ENCODE results near the gene ARID1B. TPM values are rescaled to one million over a fixed set of nuclear protein-coding genes. Genes with fewer than 3 reads are reported as not detected.

ARID1B gene
- total RNA-seq, 2 experiments from 2014 or later: 90.1 to 164 TPM

DNA sequence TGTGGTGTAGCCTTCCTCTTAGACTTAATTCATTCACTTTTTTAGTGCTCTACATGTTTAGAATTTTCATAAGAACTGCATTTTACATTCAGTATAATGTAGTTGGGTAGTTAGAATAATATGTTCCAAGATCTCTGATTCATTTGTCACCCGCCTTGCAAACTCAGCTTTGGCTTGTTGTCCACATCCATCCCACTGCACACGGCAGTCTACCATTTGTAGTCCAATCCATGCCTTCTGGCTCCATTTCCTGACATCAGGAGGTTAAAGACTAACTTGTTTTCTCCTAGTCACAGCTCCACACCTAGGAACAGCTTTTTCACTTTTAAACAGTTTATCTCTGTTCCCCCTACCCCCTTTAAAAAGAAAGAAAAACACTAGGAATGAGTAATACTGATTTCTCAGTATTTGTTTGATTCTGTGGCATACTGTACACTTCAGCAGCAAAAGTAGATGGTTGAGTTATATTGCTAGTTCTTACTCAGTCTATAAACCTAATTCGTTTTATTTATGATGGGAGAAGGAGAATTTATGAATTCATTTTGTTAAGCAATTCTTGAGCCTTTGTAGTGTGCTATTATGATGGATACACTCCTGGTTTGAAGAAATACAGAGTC lies 180.9 kb downstream of the ARID1B start:
- ChIA-PET POLR2A (interaction anchor here (1.0 kb wide), 1 partner anchor 33 kb away, joined by 3 read pairs; no protein-coding TSS in a partner anchor), CTCF (ENCODE audit: unreplicated experiment) (no interaction called here)
- Histone ChIP-seq H3K9me2 (ENCODE audit: insufficient read depth, low read length) (no peaks in the 10 kb centered on the region), H3K79me2 (ENCODE audit: insufficient read depth, low read depth, low read length) (peaks cover 48% of the 10 kb centered on the region; the same call in 1 of the 2 replicates), H2AFZ (ENCODE audit: low read length) (no peak overlapping the region), H3K4me1 (ENCODE audit: insufficient read depth, low read length, poor library complexity, severe bottlenecking) (peaks cover 6% of the 10 kb centered on the region), H3K4me3 (ENCODE audit: low read depth, low read length, poor library complexity, severe bottlenecking) (no peak overlapping the region), H4K20me1 (ENCODE audit: insufficient read depth, low read length) (peaks cover 3% of the 10 kb centered on the region; the same call in 1 of the 2 replicates), H3K36me3 (ENCODE audit: insufficient read depth, low read length) (no peaks in the 10 kb centered on the region; the same call in none of the 2 replicates), H3K9me3 (ENCODE audit: low read length) (no peaks in the 10 kb centered on the region), H3K27ac (ENCODE audit: low read depth, low read length, poor library complexity, severe bottlenecking) (no peak overlapping the region), H3K4me2 (ENCODE audit: low read length) (no peak overlapping the region)
- TF ChIP-seq, protein P1, sequence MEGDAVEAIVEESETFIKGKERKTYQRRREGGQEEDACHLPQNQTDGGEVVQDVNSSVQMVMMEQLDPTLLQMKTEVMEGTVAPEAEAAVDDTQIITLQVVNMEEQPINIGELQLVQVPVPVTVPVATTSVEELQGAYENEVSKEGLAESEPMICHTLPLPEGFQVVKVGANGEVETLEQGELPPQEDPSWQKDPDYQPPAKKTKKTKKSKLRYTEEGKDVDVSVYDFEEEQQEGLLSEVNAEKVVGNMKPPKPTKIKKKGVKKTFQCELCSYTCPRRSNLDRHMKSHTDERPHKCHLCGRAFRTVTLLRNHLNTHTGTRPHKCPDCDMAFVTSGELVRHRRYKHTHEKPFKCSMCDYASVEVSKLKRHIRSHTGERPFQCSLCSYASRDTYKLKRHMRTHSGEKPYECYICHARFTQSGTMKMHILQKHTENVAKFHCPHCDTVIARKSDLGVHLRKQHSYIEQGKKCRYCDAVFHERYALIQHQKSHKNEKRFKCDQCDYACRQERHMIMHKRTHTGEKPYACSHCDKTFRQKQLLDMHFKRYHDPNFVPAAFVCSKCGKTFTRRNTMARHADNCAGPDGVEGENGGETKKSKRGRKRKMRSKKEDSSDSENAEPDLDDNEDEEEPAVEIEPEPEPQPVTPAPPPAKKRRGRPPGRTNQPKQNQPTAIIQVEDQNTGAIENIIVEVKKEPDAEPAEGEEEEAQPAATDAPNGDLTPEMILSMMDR (conservative IDR thresholded peaks at IDR 0.05; ENCODE audit: low read length): no peak
- TF ChIP-seq EZH2phosphoT487 (IDR thresholded peaks at IDR 0.05; ENCODE audit: borderline replicate concordance, low read depth, low read length): no peak
- intact Hi-C loops (cut with micrococcal nuclease; ENCODE audit: unreplicated experiment): no loop called here
- no peak for DNase-seq (ENCODE audit: low spot score)
- BruUV-seq (replicated peaks): no TSS peak

DNA sequence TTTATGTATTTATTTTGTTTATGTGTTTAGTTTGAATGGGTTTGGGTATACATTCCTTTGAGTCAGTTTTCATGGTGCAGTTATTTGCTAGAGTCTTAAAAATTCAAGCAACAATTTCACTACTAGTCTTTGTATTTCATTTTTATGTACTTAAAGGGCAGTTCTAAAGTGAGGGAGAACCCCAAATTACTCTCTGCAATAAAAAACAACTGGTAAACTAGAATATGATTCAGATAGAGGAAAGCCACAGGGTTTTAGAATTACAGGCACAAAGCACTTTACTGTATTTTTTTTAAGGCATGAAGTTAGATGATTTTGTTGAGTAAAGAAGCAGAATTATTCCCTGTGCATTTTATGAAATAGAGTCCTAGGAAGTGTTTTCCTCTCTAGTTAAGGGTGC lies 183.3 kb downstream of the ARID1B start:
- H3K27ac ChIP-seq (ENCODE audit: low read depth, low read length, poor library complexity, severe bottlenecking): no peak overlapping the region
- no TSS peak for BruUV-seq (replicated peaks)
- H3K79me2 ChIP-seq (ENCODE audit: insufficient read depth, low read depth, low read length): peaks cover 50% of the 10 kb centered on the region; the same call in 1 of the 2 replicates
- H3K9me3 ChIP-seq (ENCODE audit: low read length): no peaks in the 10 kb centered on the region
- CTCF ChIA-PET (ENCODE audit: unreplicated experiment): no interaction called here
- H3K36me3 ChIP-seq (ENCODE audit: insufficient read depth, low read length): no peaks in the 10 kb centered on the region; the same call in none of the 2 replicates
- no peak for TF ChIP-seq EZH2phosphoT487 (IDR thresholded peaks at IDR 0.05; ENCODE audit: borderline replicate concordance, low read depth, low read length)
- TF ChIP-seq, protein P1 (conservative IDR thresholded peaks at IDR 0.05; ENCODE audit: low read length): no peak
- POLR2A ChIA-PET: interaction anchor here (0.5 kb wide), 1 partner anchor 9 kb away, joined by 5 read pairs; no protein-coding TSS in a partner anchor
- intact Hi-C loops (cut with micrococcal nuclease; ENCODE audit: unreplicated experiment): no loop called here
- H3K4me2 ChIP-seq (ENCODE audit: low read length): no peak overlapping the region
- no peak overlapping the region for H3K4me3 ChIP-seq (ENCODE audit: low read depth, low read length, poor library complexity, severe bottlenecking)
- H2AFZ ChIP-seq (ENCODE audit: low read length): no peak overlapping the region
- peaks cover 3% of the 10 kb centered on the region; the same call in 1 of the 2 replicates for H4K20me1 ChIP-seq (ENCODE audit: insufficient read depth, low read length)
- peaks cover 11% of the 10 kb centered on the region for H3K4me1 ChIP-seq (ENCODE audit: insufficient read depth, low read length, poor library complexity, severe bottlenecking)
- no peak for DNase-seq (ENCODE audit: low spot score)
- H3K9me2 ChIP-seq (ENCODE audit: insufficient read depth, low read length): no peaks in the 10 kb centered on the region

DNA sequence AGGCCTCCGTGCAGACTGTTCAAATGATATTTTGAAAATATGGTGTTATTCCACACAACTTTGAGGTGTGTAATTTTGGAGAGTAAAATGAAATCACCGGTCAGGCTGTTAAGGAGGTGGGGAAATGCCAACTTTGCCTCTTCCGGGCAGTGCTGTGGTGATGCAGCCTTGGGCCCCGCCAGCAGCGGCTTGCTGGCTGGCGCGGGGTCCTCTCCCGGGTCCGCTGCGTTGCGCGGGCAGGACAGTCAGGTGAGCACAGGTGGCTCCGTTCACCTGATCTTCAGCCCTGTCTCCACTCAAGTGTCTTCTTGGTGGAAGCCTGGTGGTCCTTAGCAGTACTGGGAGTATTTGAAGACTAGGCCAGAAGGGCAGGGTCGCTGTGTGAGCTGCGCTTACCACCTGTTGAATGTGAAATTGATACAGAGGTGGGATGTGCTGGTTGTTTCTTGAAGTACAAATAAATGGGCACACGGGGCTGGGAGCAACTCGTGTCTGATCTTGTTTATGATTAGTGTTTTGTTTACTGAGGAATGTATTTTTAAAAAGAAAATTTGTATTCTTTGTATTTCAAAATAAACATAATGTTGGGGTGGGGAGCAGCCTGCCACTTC lies 184.2 kb downstream of the ARID1B start:
- Histone ChIP-seq H3K9me3 (ENCODE audit: low read length) (no peaks in the 10 kb centered on the region), H3K4me2 (ENCODE audit: low read length) (no peak overlapping the region), H3K27ac (ENCODE audit: low read depth, low read length, poor library complexity, severe bottlenecking) (no peak overlapping the region), H3K4me1 (ENCODE audit: insufficient read depth, low read length, poor library complexity, severe bottlenecking) (peaks cover 11% of the 10 kb centered on the region), H3K36me3 (ENCODE audit: insufficient read depth, low read length) (no peaks in the 10 kb centered on the region; the same call in 1 of the 2 replicates), H3K9me2 (ENCODE audit: insufficient read depth, low read length) (no peaks in the 10 kb centered on the region), H3K4me3 (ENCODE audit: low read depth, low read length, poor library complexity, severe bottlenecking) (no peak overlapping the region), H2AFZ (ENCODE audit: low read length) (no peak overlapping the region), H3K79me2 (ENCODE audit: insufficient read depth, low read depth, low read length) (peaks cover 52% of the 10 kb centered on the region; the same call in 1 of the 2 replicates), H4K20me1 (ENCODE audit: insufficient read depth, low read length) (peaks cover 3% of the 10 kb centered on the region; the same call in 1 of the 2 replicates)
- DNase-seq (ENCODE audit: low spot score): no peak
- no TSS peak for BruUV-seq (replicated peaks)
- intact Hi-C loops (cut with micrococcal nuclease; ENCODE audit: unreplicated experiment): no loop called here
- CTCF ChIA-PET (ENCODE audit: unreplicated experiment): no interaction called here
- POLR2A ChIA-PET: no interaction called here
- no peak for TF ChIP-seq EZH2phosphoT487 (IDR thresholded peaks at IDR 0.05; ENCODE audit: borderline replicate concordance, low read depth, low read length)
- TF ChIP-seq, protein P1 (conservative IDR thresholded peaks at IDR 0.05; ENCODE audit: low read length): no peak

Data from OCI-LY7 (cell line).